K562 (cell line): ENCODE data around the gene NPR1. TPM values are rescaled to one million over a fixed set of nuclear protein-coding genes. Genes with fewer than 3 reads are reported as not detected.
A peak's percentile ranks its signal among the peaks of the same experiment; 100 is the strongest.
"Not testable (repeated sequence)": the region's sequence is repeated elsewhere in the genome, so short reads cannot be mapped to it uniquely, and the experiment has no call there.

ENCODE experiments used
- ATAC-seq: fragments of 200-7000 bp; cut with Tn5 transposase; 3 replicates; pipeline ENCODE4 v1.9.1; 2020; ENCODE audit warnings: moderate library complexity
- BruUV-seq: library from RNA; stranded (reverse); fragments of 400-500 nt; replicated peaks from 2 replicates; lab custom pipeline; 2021; lab: Mats Ljungman, UMichigan
- CTCF ChIA-PET: fragments of 300-600 bp; formaldehyde crosslinking; extraction: SDS; loops from one replicate; lab custom pipeline; 2021; ENCODE audit warnings: low intra/inter-chr PET ratio; lab: Yijun Ruan, JAX
- POLR2A ChIA-PET: fragments of 300-600, 350-650 bp; sonication (Branson Sonifier 250); formaldehyde crosslinking; extraction: SDS; loops from one replicate; lab custom pipeline; 2021; ENCODE audit warnings: antibody characterized with exemption, inconsistent platforms; lab: Yijun Ruan, JAX
- DNase-seq, 4 experiments: peaks; one replicate each; pipeline versions ENCODE4 v3.0.0 to v3.0.0-alpha.2; 2011 to 2018; ENCODE audit warnings: low spot score in 3 of 4, mixed read lengths in 3 of 4; ENCODE audit errors: extremely low read depth in 1 of 4
- FAIRE-seq: peaks from 2 replicates; lab custom pipeline; 2011; peaks lifted over from hg19 to GRCh38; lab: Jason Lieb, UNC
- H2AFZ ChIP-seq: 2 replicates; pipeline ENCODE4 v1.6.0; 2011; ENCODE audit warnings: low read depth, low read length, control low read depth, inconsistent platforms
- H3K27ac ChIP-seq: fragments of 200-600 bp; 3 replicates; pipeline ENCODE4 v1.8.0; 2011; ENCODE audit warnings: low read depth, mild to moderate bottlenecking, control low read depth, inconsistent platforms, low read length, moderate library complexity, mixed read lengths; ENCODE audit errors: extremely low read depth
- H3K27me3 ChIP-seq, 2 experiments: fragments of 300-600 bp in 1 of 2; 2 replicates in 1 of 2; 3 replicates in 1 of 2; pipeline versions ENCODE4 v1.6.0 to v1.8.0; 2011; ENCODE audit warnings: inconsistent platforms in 2 of 2, low read length in 2 of 2, mild to moderate bottlenecking in 1 of 2, mixed read lengths in 1 of 2, moderate library complexity in 1 of 2; ENCODE audit not compliant: control insufficient read depth in 2 of 2, insufficient read depth in 2 of 2
- H3K36me3 ChIP-seq: fragments of 300-600 bp; 3 replicates; pipeline ENCODE4 v1.8.0; 2011; ENCODE audit warnings: mild to moderate bottlenecking, low read length, inconsistent platforms; ENCODE audit not compliant: control insufficient read depth, insufficient read depth
- H3K4me1 ChIP-seq, 2 experiments: fragments of 200-600 bp in 1 of 2; replicated peaks in 1 of 2; 2 replicates in 1 of 2; 3 replicates in 1 of 2; pipeline versions ENCODE4 v1.5.1 to v1.8.0; 2011; ENCODE audit warnings: inconsistent platforms in 2 of 2, low read length in 2 of 2, mild to moderate bottlenecking in 1 of 2, mixed read lengths in 1 of 2, moderate library complexity in 1 of 2; ENCODE audit not compliant: control insufficient read depth in 2 of 2, insufficient read depth in 2 of 2
- H3K4me2 ChIP-seq: 2 replicates; pipeline ENCODE4 v1.6.1; 2011; ENCODE audit warnings: low read length, control low read depth, inconsistent platforms, mixed read lengths; ENCODE audit not compliant: insufficient read depth
- H3K4me3 ChIP-seq: fragments of 200-600 bp; sonication (generic), shearing (Covaris generic); 2 replicates; pipeline ENCODE4 v1.5.1; 2016; ENCODE audit warnings: control low read depth, inconsistent platforms
- H3K79me2 ChIP-seq: fragments of 200-600 bp; 3 replicates; pipeline ENCODE4 v1.8.0; 2011; ENCODE audit warnings: low read length, inconsistent platforms; ENCODE audit not compliant: control insufficient read depth, insufficient read depth
- H3K9ac ChIP-seq, 2 experiments: 2 replicates each; pipeline versions ENCODE4 v1.6.0 to v1.6.1; 2011; ENCODE audit warnings: low read depth in 2 of 2, low read length in 2 of 2, control low read depth in 1 of 2, inconsistent platforms in 1 of 2, mild to moderate bottlenecking in 1 of 2, mixed read lengths in 1 of 2; ENCODE audit not compliant: insufficient read depth in 1 of 2
- H3K9me1 ChIP-seq: one replicate; pipeline ENCODE4 v1.6.0; 2011; ENCODE audit warnings: inconsistent platforms, mild to moderate bottlenecking, low read length, moderate library complexity; ENCODE audit not compliant: control insufficient read depth, insufficient read depth
- H3K9me3 ChIP-seq: replicated peaks from 2 replicates; pipeline ENCODE4 v1.5.1; 2011; ENCODE audit warnings: low read depth, low read length, inconsistent platforms; ENCODE audit not compliant: control insufficient read depth, insufficient read depth
- H4K20me1 ChIP-seq: replicated peaks from 2 replicates; pipeline ENCODE4 v1.6.1; 2011; ENCODE audit warnings: low read length, inconsistent platforms, mixed read lengths; ENCODE audit not compliant: control insufficient read depth, insufficient read depth
- POLR2A ChIP-seq: fragments of 450-650 bp; conservative IDR thresholded peaks from 2 replicates; pipeline ENCODE4 v1.6.1; 2016
- POLR2AphosphoS5 ChIP-seq: IDR thresholded peaks from 2 replicates; pipeline ENCODE4 v1.6.1; 2011; ENCODE audit warnings: mild to moderate bottlenecking, low read depth, low read length, moderate library complexity; ENCODE audit not compliant: control insufficient read depth, insufficient read depth
- ZBTB7A ChIP-seq: IDR thresholded peaks from 2 replicates; pipeline ENCODE4 v1.6.1; 2011; ENCODE audit warnings: low read depth, mild to moderate bottlenecking, low read length, moderate library complexity, borderline replicate concordance; ENCODE audit not compliant: control insufficient read depth
- ZFX ChIP-seq: sonication (generic); formaldehyde crosslinking; IDR thresholded peaks from 2 replicates; pipeline ENCODE4 v1.8.0; 2022; ENCODE audit warnings: mild to moderate bottlenecking, missing genetic modification reagents, moderate library complexity
- whole genome bisulfite sequencing: fragments of 100-300 bp; shearing (Covaris generic); methylation state at CpG from one replicate; pipeline ENCODE4 v1.1.6; 2016; ENCODE audit warnings: low coverage, mixed read lengths; ENCODE audit not compliant: insufficient coverage; ENCODE audit errors: missing lambda C conversion rate; 5-methylcytosine and 5-hydroxymethylcytosine counted together
- in situ Hi-C: fragments of 300-500 bp; cut with MboI; formaldehyde crosslinking; loops from 4 replicates; pipeline ENCODE4 v1.15.0; 2018; ENCODE audit warnings: inconsistent platforms, mixed read lengths
- intact Hi-C: fragments of 100-400 bp; cut with micrococcal nuclease; formaldehyde crosslinking; loops from 2 replicates; pipeline ENCODE4 v1.14.2; 2022
- polyA plus RNA-seq, 8 experiments: library from polyadenylated mRNA; depleted of rRNA in 4 of 8; stranded (reverse) in 5 of 8; unstranded in 3 of 8; fragments of >200 nt; fragmentation: Nextera tagmentation in 2 of 8; fragmentation: Illumina TruSeq in 1 of 8; extraction: Ambion mirVana in 2 of 8; extraction: Trizol in 1 of 8; gene quantifications; 2 replicates each; pipeline versions ENCODE4 v1.2.1 to v1.2.3, GENCODE V29; 2011 to 2014; ENCODE audit warnings: inconsistent platforms in 1 of 8, missing spikeins in 1 of 8
- total RNA-seq, 7 experiments: library from RNA; depleted of rRNA in 6 of 7; stranded (reverse); fragments of >200 nt in 6 of 7; fragmentation: Illumina TruSeq in 2 of 7; extraction: Trizol in 2 of 7; gene quantifications; 2 replicates each; pipeline versions ENCODE4 v1.2.1 to v1.2.3, GENCODE V29; 2011 to 2021; ENCODE audit warnings: low replicate concordance in 1 of 7

NPR1 gene
- total and polyA plus RNA-seq, 9 of the 15 experiments (the other 6 are each of a cell fraction or from before 2014, with no cell fraction given): 0.05 to 0.16 (median 0.06) TPM; not detected in 6

DNA sequence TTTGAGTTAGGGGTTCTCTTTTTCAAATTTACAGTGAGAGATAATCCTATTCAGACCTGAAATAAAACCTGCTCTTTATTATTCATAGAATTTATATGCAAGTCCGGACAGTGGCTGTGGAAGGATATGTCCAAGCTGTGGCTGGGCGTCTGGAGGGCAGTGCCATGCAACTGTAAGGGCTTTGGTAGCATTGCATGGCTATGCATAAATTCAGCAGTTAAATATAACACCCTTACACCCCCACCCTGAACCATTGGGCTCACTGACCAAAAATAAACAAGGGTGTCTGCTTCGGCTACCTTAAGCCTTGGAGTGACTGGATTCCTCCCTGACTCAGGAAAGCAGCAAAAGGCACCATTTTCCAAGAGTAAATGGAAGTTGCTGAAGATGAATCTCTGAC is 39.2 kb upstream of the NPR1 start:
- CTCF ChIA-PET: no interaction called here
- POLR2A ChIA-PET: interaction anchor here (0.6 to 11.6 kb wide), 5 partner anchors 10 to 28 kb away, joined by 3 to 205 read pairs (median 7); partner anchors contain the start of genes S100A1 and S100A13
- Histone ChIP-seq H3K27me3 (no peaks in the 10 kb centered on the region), H3K4me3 (no peak overlapping the region), H3K36me3 (peaks cover 88% of the 10 kb centered on the region), H3K27ac (no peak overlapping the region), H3K9me1 (no peaks in the 10 kb centered on the region), H3K4me2 (no peak overlapping the region), H3K79me2 (peaks cover 52% of the 10 kb centered on the region), H3K9me3 (no peaks in the 10 kb centered on the region), H4K20me1 (no peaks in the 10 kb centered on the region; the same call in 1 of the 2 replicates), H3K9ac (no peak overlapping the region), H3K4me1 (peaks cover 3 to 8% of the 10 kb centered on the region in 2 experiments; a peak in 4 of 5 replicates), H2AFZ (no peak overlapping the region)
- no TSS peak for BruUV-seq
- in situ Hi-C loops: no loop called here
- FAIRE-seq (no peak), ATAC-seq (no peak), DNase-seq (no peak)
- TF ChIP-seq POLR2AphosphoS5 (0 out of 2 replicates have a peak, but pooled peaks have one; percentile 0), ZBTB7A (no peak), POLR2A (0 out of 2 replicates have a peak, but pooled peaks have one; percentile 0)
- WGBS: 96% methylated on average over 3 of the region's 3 CpGs
- intact Hi-C loops: no loop called here

DNA sequence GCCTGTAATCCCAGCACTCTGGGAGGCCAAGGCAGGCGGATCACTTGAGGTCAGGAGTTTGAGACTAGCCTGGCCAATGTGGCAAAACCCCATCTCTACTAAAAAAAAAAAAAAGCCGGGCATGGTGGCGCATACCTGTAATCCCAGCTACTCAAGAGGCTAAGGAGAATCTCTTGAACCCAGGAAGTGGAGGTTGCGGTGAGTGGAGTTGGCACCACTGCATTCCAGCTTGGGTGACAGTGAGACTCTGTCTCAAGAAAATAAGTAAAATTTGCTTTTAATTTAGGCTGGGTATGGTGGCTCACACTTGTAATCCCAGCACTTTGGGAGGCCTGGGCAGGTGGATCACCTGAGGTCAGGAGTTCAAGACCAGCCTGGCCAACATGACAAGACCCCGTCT is 38.3 kb upstream of the NPR1 start:
- H3K4me2 ChIP-seq, BruUV-seq, H3K4me3 ChIP-seq, in situ Hi-C loops, intact Hi-C loops, CTCF ChIA-PET, ATAC-seq, H3K9me1 ChIP-seq, H3K27me3 ChIP-seq, DNase-seq, H3K9me3 ChIP-seq, FAIRE-seq, H3K27ac ChIP-seq, H4K20me1 ChIP-seq, H2AFZ ChIP-seq, H3K9ac ChIP-seq, H3K4me1 ChIP-seq: not testable (repeated sequence)
- 96% methylated on average over 5 of the region's 5 CpGs for WGBS
- peaks cover 43% of the 10 kb centered on the region for H3K79me2 ChIP-seq
- H3K36me3 ChIP-seq: peaks cover 97% of the 10 kb centered on the region
- peak; percentile 17; the same call in 1 of the 2 replicates for TF ChIP-seq ZFX (CRISPR knock-in tag)
- POLR2A ChIA-PET: interaction anchor here (0.6 to 11.6 kb wide), 11 partner anchors 9 to 808 kb away, joined by 3 to 205 read pairs (median 3); partner anchors contain the start of genes RPS27 and S100A13
